ENCODE results near the gene PPP1R9A.

The PPP1R9A gene

DNA sequence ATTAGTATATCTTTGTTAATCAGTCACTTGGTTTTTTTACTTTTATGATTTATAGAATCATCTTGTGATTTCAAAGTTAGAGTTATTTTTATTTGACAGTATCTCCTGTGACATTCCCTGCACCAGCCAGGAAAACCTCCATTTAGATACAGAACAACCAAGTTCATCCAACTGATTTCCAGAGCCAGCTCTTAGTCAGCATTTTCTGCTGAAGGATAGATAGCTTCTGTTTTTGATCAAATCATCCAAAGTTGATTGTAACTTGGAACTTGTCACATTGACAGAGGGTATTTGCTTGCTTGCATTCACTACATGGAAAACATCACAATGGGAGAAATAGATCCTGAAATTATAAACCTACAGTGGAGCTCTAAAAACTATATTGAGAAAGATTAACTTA is 294.3 kb downstream of the PPP1R9A start:
- DNase-seq (ENCODE audit: low read depth in 3 of 3): no peak

DNA sequence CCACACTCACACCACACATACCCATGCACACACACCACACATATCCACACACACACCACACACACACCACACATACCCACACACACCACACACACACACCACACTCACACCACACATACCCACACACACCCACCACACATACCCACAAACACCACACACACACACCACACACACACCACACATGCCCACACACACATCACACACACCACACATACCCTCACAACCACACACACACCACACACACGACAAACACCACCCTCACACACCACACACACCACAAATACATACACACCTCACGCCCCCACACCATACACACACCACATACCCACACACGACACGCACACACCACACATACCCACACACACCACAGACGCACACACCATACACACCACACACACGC is 297.2 kb downstream of the PPP1R9A start:
- DNase-seq (ENCODE audit: low read depth in 3 of 3): no peak

DNA sequence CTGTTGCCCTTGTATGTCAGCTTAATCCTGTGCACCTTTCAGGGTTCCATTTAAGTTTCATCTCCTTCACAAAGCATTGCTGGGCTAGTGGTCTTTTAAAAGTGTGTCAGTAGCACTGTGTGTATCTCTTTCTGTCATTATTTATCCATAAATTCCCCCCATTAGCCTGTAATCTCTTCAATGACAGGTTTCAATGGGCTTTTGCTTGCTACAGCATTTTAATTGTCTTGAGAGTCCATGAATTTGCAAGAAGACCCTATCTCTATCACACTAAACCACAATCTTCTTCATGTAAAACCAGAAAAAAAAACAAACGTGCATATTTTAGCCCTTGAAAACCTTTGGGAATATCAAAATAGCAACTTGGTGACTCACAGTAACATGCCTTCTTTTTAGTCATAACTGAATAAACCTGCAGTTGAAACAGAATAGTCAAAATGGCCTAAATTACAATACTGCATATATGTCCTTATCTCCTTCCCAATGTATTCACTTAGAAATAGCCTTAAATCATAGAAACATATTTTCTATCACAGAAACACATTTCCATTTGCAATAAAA is 298.4 kb downstream of the PPP1R9A start:
- no peak for DNase-seq (ENCODE audit: low read depth in 3 of 3)

DNA sequence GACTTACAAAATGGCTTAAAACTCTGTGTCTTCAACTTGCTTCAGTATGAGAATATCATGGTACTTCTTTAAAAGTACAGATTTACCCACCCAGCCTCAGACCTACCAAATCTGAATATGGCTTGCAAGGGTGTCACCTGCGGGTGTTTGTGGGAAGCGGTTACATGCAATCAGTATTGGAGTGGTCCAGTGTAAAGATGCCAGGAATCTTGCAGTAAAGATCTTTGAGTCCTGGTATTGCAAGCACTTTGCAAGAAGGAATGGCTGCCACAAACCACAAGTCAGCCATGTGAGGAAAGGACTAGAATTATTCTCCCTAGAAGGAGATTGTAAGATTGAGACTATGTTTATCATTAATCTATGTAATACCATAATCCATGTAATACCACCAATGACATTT is 301.9 kb downstream of the PPP1R9A start:
- DNase-seq (ENCODE audit: low read depth in 3 of 3): no peak

DNA sequence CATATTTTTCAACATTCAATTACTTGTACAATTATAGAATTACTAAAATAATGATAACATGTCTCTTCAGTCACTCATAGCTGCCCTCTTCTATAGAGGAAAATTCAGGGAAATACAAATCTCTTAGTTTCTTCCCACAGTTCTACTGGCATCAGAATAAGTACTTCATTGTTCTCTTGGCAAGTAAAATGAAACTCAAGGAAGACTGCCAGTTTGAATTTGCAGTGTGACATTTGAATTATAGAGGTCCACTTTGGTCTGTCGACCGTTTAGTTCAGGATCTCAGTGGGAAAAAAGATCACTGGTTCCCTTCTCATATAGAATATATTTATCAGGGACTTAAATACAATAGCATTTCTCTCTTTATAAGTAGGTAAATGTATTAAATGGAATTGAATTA is 302.4 kb downstream of the PPP1R9A start:
- no peak for DNase-seq (ENCODE audit: low read depth in 3 of 3)

DNA sequence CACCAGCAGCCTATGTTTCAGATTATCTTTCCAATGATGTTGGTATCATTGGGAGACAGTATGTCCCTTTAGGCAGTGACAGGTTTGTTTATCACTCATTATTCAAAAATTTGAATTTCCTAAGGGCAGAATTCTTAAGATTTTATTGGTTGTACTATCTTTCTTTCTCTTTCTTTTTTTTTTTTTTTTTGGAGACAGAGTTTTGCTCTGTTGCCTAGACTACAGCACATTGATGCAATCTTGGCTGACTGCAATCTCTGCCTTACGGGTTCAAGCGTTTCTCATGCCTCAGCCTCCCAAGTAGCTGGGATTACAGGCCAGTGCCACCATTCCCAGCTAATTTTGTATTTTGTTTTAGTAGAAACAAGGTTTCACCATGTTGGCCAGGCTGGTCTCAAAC is 305.8 kb downstream of the PPP1R9A start:
- no peak for DNase-seq (ENCODE audit: low read depth in 3 of 3)

DNA sequence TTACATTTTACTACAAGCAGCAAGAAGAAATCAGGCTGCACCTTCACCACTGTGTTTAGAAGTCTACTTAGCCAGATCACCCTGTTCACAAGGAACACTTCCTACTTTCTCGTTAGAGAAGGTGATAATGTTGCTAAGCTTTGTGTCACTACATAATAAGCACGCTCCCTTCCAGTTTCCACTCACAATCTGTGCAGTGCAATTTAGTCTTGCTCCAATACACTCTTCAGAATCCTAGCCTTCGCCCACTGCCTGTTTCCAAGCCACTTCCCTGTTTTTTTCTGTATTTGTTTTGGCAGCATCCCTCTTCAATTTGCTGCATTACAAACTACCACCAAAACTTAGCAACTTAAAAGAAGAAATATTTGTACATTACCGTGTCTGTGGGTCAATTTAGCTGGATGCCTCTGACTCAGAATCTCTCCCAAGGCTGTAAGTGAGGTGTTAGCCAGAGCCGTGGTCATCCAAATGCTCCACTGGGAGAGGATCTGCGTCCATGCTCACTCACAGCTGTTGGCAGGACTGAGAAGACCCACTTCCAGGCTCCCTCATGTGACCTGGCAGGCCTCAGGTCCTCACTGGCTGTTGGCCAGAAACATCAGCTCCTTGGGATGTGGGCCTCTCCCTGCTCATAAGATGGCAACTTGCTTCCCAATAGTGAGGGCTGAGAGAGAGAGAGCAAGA is 306.6 kb downstream of the PPP1R9A start:
- DNase-seq (ENCODE audit: low read depth in 3 of 3): no peak

DNA sequence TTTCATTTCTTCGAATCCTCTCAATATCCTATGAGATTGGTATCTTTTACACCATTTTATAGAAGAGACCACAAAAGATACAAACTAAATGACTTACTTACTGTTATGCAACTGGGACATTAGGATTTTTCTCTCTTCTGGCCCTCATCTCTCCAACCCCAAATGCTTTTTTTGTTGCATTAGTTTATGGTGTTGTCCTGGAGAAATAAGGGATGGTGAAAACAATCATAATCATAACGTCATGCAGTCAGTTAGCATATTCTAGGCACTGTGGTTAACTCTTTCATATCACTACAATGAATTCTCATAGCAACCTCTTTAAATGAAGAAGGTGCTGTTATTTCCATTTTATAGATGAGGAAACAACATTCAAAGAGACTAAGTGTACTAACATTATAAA is 312.3 kb downstream of the PPP1R9A start:
- DNase-seq (ENCODE audit: low read depth in 3 of 3): no peak

DNA sequence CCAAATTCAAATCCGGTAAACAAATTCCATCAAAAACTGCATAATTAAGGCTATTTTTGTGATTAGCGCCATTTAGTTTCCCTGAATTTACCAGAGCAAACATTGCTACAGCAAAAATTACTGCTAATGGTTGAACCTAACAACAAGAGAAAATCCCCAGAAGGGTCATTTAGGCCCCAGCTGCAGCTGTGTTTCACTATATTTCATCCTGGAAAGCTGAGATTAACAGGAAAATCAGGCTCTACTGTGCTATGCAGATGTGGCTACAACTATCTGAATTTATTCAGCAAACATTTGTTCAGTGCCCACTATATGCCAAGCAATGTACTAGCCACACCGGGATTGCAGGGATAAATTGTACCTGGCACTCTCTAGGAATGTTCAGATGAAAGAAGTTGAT is 312.9 kb downstream of the PPP1R9A start:
- DNase-seq (ENCODE audit: low read depth in 3 of 3): no peak

DNA sequence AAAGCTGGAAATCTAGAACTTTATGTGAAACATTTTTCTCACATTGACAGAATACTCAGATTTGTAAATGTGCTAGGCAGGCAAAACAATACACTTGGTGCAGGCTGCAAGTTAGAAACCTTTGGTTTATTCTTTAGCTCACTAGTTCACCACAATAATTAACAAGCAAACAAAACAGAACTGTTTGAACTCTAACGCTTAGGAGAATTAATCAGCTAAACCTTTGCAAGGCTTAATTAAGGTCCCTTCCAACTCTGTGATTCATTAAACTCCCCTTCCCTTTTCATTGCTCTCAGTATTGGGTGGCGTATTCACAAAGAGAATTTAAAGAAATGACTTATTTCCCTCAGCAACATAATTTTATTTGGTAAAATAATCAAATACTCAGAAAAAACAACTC is 317.9 kb downstream of the PPP1R9A start:
- DNase-seq (ENCODE audit: low read depth in 3 of 3): no peak

DNA sequence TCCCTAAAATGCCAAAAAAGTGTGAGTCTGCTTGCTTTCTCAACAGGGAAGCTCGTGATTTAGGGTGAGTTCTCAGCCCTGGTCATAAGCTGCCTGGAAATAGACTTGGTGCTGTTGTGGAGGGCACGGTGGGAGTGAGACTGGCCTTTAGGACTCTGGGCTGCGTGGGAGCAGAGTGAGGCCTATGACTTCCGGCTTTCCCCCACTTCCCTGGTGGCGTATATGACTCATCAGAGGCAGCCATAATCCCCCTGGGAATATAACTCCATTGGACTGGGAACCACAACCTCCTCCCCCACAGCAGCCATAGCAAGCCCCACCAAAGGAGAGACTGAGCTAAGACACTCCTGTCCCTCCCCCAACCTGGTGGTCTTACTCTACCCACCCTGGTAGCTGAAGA is 321.9 kb downstream of the PPP1R9A start:
- no peak for DNase-seq (ENCODE audit: low read depth in 3 of 3)

DNA sequence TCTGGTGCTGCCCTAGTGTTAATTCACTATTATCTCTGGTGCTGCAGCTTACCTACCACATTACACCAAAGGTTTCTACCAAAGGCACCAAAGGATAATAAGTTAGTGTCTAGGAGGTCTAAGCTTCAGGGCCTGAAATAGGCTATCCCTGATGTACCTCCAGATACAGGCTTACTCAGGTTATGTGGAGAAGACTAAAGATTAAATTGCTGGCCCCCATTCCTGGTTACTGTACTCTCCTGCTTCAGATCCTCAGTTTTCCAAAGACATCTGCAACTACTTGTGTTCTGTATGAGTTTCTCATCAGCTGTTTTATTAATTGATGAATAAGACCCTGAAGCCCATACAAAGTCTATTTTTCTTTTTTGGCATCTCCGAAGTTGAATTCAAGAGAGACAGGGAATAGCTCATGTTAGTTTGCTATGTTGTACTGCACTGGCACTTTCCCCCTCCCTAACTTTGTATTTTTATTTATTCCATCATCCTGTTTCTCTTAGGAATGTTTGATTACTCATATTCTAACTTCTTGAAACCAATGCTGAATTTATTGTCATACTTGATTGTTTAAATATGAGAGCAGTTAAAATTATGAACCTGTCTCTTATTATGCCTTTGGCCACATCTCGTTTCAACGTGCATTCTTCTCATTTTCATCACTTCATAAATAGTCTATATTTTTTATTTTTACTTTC is 331.0 kb downstream of the PPP1R9A start:
- no peak for DNase-seq (ENCODE audit: low read depth in 3 of 3)

DNA sequence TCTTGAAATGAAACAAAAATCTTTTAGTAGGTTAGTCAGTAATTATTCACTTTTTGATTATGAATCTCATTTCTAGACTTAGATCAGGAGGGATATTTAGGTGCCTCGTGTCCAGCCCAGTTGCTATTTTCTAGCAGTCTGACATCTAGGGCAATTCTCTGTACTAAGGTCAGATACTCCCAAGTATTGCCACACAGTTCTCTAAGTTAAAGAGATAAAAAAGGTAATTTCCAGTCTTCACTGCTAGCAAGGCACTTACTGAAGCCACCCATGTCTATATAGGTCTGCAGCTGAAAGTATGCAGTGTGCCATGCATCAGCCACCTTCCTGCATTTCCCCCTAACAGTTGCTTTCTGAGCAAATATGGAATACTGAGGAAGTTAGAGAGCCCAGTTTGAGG is 333.5 kb downstream of the PPP1R9A start:
- DNase-seq (ENCODE audit: low read depth in 3 of 3): no peak

DNA sequence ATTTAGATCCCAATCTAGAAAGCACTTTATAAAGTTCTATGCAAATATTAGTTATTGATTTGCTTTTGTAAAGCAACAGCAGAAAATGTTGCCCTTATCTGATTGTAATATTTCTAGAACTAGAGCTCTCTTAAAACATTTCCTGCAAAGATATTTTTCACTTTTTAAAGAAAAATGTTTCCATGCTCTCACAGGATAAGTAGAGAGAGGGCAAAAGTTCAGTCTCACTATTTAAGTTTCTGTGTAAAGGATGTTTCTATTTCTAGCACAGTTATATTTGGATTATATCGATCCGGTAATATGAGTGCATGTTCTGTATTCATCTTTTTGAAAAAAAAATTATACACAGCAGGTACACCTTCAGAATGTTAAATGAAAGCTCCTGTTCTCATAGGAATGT is 334.9 kb downstream of the PPP1R9A start:
- no peak for DNase-seq (ENCODE audit: low read depth in 3 of 3)

DNA sequence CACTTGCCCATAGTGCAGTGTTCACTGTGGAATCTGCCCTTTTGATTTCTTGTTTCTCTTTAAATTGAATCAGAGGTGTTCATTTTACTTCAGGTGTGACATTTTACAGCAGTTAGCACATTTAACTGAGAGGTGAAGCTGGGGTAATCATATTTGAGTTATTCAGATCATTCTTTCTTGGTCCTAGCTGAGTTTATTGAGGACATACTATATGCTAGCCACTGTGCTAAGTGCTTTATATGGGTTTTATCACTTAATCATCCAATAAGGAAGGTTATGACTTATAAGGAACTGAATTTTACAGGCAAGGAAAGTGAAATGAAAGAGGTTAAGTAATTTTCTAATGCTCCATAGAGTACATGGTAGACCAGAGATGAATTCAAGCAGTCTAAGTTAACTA is 337.2 kb downstream of the PPP1R9A start:
- DNase-seq (ENCODE audit: low read depth in 3 of 3): no peak

DNA sequence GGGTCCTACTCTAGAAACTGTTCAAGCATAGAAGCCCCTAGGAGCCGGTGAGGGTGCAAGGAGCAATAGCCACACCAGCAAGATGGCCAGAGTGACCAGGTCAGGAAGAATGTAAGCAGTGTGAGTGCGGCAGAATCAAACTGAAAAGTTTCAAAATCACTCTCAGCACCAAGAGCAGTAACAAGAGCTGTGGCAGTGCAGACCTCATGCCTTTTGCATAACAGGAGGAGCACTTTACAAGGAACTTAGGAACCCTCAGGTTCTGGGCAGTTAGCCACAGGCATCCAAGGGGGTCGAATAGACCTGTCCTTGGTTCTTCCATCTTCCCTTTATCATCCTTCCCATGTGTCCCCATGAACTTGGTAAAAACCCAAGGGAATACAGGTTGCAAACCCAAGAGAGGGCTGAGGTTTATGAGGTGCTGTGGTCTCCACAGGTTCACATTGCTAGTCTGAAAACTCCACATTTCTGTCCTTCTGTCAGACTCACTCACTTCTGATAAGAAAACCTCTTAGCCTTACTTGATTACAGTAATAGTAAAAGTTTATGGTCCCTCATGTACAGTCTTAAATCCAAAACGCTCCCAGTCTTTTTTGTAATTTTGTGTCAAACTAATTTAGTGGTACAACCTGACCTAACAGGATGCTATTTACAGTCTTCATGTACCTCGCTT is 338.6 kb downstream of the PPP1R9A start:
- DNase-seq (ENCODE audit: low read depth in 3 of 3): no peak

DNA sequence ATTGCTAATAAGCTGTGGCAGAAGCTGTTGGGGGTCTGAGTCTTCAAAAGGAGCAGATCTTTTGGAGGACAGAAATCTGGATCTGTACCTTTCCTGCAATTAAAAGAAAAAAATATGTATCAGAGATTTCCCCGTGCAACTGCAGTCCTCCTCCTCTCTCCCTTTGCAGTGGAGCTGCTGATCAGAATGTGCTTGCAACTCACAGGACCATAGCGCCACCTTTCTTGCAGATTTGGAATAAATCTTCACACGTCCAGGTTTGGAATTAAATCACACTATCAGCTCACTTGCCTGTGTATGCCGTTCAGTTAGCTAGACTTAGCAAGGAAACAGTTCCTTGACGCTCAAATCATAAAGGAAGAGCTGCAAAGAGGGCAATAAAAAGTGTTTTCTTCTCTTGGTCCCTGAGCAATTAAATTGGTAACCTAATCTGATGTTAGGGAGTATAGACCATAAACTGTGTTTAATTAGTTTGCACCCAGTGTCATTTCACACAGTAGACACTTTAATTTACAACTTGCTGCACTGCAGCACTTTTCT is 339.5 kb downstream of the PPP1R9A start:
- no peak for DNase-seq (ENCODE audit: low read depth in 3 of 3)

DNA sequence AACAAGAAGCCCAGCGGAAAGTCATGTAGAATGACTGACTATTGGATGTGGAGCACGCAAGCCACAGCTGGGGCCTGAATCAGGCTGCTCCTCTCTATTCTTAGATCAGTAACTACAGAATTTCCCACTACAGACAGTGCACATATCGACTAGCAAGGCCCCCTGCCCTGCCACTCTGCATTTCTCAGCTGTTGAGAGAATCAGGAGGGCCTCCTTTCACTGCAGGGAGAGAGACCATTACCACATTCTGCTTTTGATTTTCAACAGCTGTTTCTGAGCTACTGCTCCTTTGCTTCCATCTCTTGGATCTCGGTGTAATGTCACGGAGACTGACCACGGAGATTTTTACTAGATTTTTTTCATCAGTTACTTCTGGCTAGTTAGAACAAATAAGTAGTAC is 343.2 kb downstream of the PPP1R9A start:
- DNase-seq (ENCODE audit: low read depth in 3 of 3): no peak

DNA sequence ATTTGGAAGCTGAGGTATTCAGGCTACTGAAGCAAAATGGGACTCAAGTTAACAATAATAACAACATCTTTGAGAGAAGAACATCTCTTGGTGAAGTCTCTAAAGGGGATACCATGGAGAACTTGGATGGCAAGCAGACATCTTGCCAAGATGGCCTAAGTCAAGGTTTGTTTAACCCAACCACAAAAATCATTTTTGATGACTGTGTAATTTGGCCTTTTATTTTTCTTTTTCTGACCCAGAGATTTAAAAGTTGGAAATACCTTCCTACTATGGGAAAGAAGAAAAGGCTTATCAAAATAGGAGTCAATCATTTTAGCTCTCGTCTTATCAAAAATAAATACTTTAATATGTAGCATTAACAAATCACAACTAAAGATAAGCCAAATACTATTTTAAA is 344.6 kb downstream of the PPP1R9A start:
- no peak for DNase-seq (ENCODE audit: low read depth in 3 of 3)

DNA sequence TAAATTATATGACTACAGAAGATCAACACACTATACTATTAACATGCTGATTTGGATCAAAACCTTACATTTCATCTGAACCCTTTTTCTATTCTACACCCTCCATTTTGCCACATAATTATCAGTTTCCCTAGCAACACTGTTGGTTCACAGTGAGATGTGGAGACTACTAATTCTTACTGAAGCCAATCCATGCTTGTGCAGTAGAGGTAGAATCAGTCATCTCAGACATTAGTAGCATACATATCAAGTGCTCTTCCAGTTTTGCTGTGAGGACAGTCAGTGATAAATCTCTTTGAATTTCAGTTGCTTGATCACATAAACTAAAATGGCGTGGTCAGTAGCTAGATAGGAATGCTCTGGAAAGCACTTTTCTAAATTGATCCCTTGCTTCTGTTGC is 346.6 kb downstream of the PPP1R9A start:
- no peak for DNase-seq (ENCODE audit: low read depth in 3 of 3)

DNA sequence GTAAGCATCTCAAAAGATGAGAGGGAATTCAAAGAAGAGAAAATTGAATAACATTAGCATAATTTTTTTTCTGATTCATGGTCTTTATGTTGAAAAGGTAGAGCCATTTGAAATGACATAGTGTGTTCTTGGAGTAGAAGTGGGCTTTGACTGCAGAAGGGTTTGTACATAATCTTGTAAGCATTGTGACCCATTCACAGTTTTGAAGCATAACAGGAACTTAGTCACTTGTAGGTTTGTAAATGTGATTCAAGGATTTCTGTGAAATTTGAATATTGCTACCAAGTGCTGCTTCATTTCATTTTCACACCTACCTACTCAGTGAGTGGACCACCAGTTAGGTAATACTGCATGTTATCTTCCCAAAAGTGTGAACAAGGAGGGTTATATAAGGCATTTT is 348.3 kb downstream of the PPP1R9A start:
- no peak for DNase-seq (ENCODE audit: low read depth in 3 of 3)

DNA sequence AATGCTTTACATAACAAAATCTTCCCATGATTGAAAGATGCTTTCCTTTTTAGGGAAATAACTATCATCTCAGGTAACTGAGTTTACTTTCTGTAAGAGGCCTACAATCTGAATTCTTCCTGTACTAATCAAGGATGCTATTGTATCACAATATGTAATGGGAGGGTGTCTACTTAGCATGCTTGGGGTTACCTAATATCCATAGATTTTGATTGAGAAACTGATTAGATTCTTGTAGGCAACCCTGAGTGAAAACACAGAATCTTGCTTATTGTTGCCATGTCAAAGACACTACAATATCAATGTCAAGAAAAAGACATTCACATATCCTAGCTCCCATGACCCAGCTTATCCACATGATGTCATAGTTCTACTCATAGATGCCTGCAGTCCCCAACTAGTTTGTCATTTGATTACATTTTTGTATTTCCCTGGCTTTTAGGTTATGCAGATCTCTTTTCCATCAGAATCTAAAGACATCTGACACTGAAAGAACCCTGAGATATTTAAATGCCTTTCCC is 354.6 kb downstream of the PPP1R9A start:
- no peak for DNase-seq (ENCODE audit: low read depth in 3 of 3)
